ENCODE results near the gene DGKG.

Gene DGKG

GRCh38 chr3:186143250-186143649, 218.8 kb downstream of the DGKG start:
- no peak for DNase-seq (ENCODE audit: low read depth)

GRCh38 chr3:186142393-186142932, 219.6 kb downstream of the DGKG start:
- no peak for DNase-seq (ENCODE audit: low read depth)

GRCh38 chr3:186141790-186142189, 220.2 kb downstream of the DGKG start:
- no peak for DNase-seq (ENCODE audit: low read depth)

GRCh38 chr3:186138272-186138981, 223.6 kb downstream of the DGKG start:
- DNase-seq (ENCODE audit: low read depth): no peak

- DNase-seq (ENCODE audit: low read depth): no peak
These were observed 224.9 kb downstream of the DGKG start for GRCh38 chr3:186137051-186137685.

GRCh38 chr3:186133980-186134379, 228.1 kb downstream of the DGKG start:
- no peak for DNase-seq (ENCODE audit: low read depth)

- DNase-seq (ENCODE audit: low read depth): no peak
These were observed 229.5 kb downstream of the DGKG start for GRCh38 chr3:186132487-186132886.

GRCh38 chr3:186129206-186129605, 232.8 kb downstream of the DGKG start:
- no peak for DNase-seq (ENCODE audit: low read depth)

GRCh38 chr3:186128158-186128557, 233.9 kb downstream of the DGKG start:
- DNase-seq (ENCODE audit: low read depth): no peak

- no peak for DNase-seq (ENCODE audit: low read depth)
These were observed 234.6 kb downstream of the DGKG start for GRCh38 chr3:186127463-186127862.

- DNase-seq (ENCODE audit: low read depth): no peak
These were observed 236.9 kb downstream of the DGKG start for GRCh38 chr3:186125118-186125517.

GRCh38 chr3:186124592-186124991, 237.4 kb downstream of the DGKG start:
- DNase-seq (ENCODE audit: low read depth): no peak

GRCh38 chr3:186123012-186123411, 239.0 kb downstream of the DGKG start:
- no peak for DNase-seq (ENCODE audit: low read depth)

GRCh38 chr3:186121968-186122367, 240.1 kb downstream of the DGKG start:
- no peak for DNase-seq (ENCODE audit: low read depth)

- no peak for DNase-seq (ENCODE audit: low read depth)
These were observed 240.8 kb downstream of the DGKG start for GRCh38 chr3:186121278-186121677.

- no peak for DNase-seq (ENCODE audit: low read depth)
These were observed 242.5 kb downstream of the DGKG start for GRCh38 chr3:186119499-186119898.

- no peak for DNase-seq (ENCODE audit: low read depth)
These were observed 243.3 kb downstream of the DGKG start for GRCh38 chr3:186118692-186119091.

GRCh38 chr3:186117521-186118134, 244.4 kb downstream of the DGKG start:
- no peak for DNase-seq (ENCODE audit: low read depth)

- no peak for DNase-seq (ENCODE audit: low read depth)
These were observed 246.6 kb downstream of the DGKG start for GRCh38 chr3:186115239-186115996.

- DNase-seq (ENCODE audit: low read depth): no peak
These were observed 250.8 kb downstream of the DGKG start for GRCh38 chr3:186110975-186111974.

Data from stimulated activated CD8-positive, alpha-beta memory T cell treated with anti-CD3 and anti-CD28 coated beads, Interleukin-4, amount 100 ng/mL, for 24 hours (primary cell).